TTC549 (cell line): ENCODE measurements around the gene RAB2B.
A peak's percentile ranks its signal among the peaks of the same experiment; 100 is the strongest.
"Not testable (repeated sequence)": the region's sequence is repeated elsewhere in the genome, so short reads cannot be mapped to it uniquely, and the experiment has no call there.

ENCODE experiments used
- FAIRE-seq: peaks from 2 replicates; lab custom pipeline; 2012; peaks lifted over from hg19 to GRCh38; lab: Jason Lieb, UNC

RAB2B gene

GRCh38 chr14:21486640-21487087, 9.9 kb upstream of the RAB2B start:
- FAIRE-seq: no peak

- no peak for FAIRE-seq
Observed at GRCh38 chr14:21476523-21476924, 235 bp downstream of the RAB2B start.

- FAIRE-seq: no peak
Observed at GRCh38 chr14:21475767-21476522, 814 bp downstream of the RAB2B start.

- FAIRE-seq: no peak
Observed at GRCh38 chr14:21467616-21468015, 9.1 kb downstream of the RAB2B start.

- peak; percentile 96 for FAIRE-seq
Observed at GRCh38 chr14:21455912-21456667, 20.7 kb downstream of the RAB2B start, which contains the start of gene CHD8. Gene CHD8, minus strand, starts transcription at chr14:21456123. Its CDS starts 24,480 bp downstream, at chr14:21431643.

- no peak for FAIRE-seq
Observed at GRCh38 chr14:21455592-21455911, 21.2 kb downstream of the RAB2B start.

GRCh38 chr14:21454843-21455544, 21.8 kb downstream of the RAB2B start:
- FAIRE-seq: no peak

GRCh38 chr14:21449899-21450216, 26.9 kb downstream of the RAB2B start:
- no peak for FAIRE-seq

GRCh38 chr14:21442657-21443056, 34.1 kb downstream of the RAB2B start:
- FAIRE-seq: not testable (repeated sequence)

- no peak for FAIRE-seq
Observed at GRCh38 chr14:21440859-21441258, 35.9 kb downstream of the RAB2B start.

GRCh38 chr14:21437063-21437901, 39.5 kb downstream of the RAB2B start:
- peak; percentile 68 for FAIRE-seq

- FAIRE-seq: no peak
Observed at GRCh38 chr14:21436567-21437062, 40.1 kb downstream of the RAB2B start.

GRCh38 chr14:21431126-21431525, 45.6 kb downstream of the RAB2B start:
- no peak for FAIRE-seq

GRCh38 chr14:21428930-21429329, 47.8 kb downstream of the RAB2B start:
- FAIRE-seq: no peak

GRCh38 chr14:21426692-21427091, 50.1 kb downstream of the RAB2B start:
- no peak for FAIRE-seq

- FAIRE-seq: no peak
Observed at GRCh38 chr14:21419528-21419927, 57.2 kb downstream of the RAB2B start.

GRCh38 chr14:21415329-21415728, 61.4 kb downstream of the RAB2B start:
- FAIRE-seq: no peak

- FAIRE-seq: no peak
Observed at GRCh38 chr14:21414137-21414631, 62.6 kb downstream of the RAB2B start.
